Measurements from ENCODE around the gene NMNAT1.

GRCh38 chr1:9894115-9894514 lies 49.2 kb upstream of the NMNAT1 start:
- TF ChIP-seq POLR2A (IDR thresholded peaks at IDR 0.05), result no peak
- no peak for TF ChIP-seq CTCF (IDR thresholded peaks at IDR 0.05)

Data from heart left ventricle (tissue), 13 donors.